GM12878 (cell line): Measurements from ENCODE around the gene CLNK. TPM values are rescaled to one million over a fixed set of nuclear protein-coding genes. Genes with fewer than 3 reads are reported as not detected.

Experiments
- ATAC-seq: fragments of 200-7000 bp; cut with Tn5 transposase; 3 replicates; pipeline ENCODE4 v1.9.1; 2020; ENCODE audit warnings: mild to moderate bottlenecking, moderate library complexity
- BruUV-seq: library from RNA; stranded (reverse); fragments of 400-500 nt; replicated peaks from 2 replicates; lab custom pipeline; 2021; lab: Mats Ljungman, UMichigan
- CTCF ChIA-PET: fragments of 300-600 bp; sonication (Branson Sonifier 250); formaldehyde crosslinking; extraction: SDS; loops from one replicate; lab custom pipeline; 2021; ENCODE audit warnings: inconsistent platforms; lab: Yijun Ruan, JAX
- POLR2A ChIA-PET: fragments of 350-600 bp; formaldehyde crosslinking; extraction: SDS; loops from one replicate; lab custom pipeline; 2021; ENCODE audit warnings: inconsistent platforms; lab: Charles Lee
- RAD21 ChIA-PET: fragments of 300-600 bp; sonication (Branson Sonifier 250); formaldehyde crosslinking; loops from one replicate; lab custom pipeline; 2023; ENCODE audit warnings: antibody characterized with exemption; ENCODE audit not compliant: unreplicated experiment; lab: Charles Lee
- SMC1A ChIA-PET: fragments of 300-600 bp; sonication (Branson Sonifier 250); formaldehyde crosslinking; loops from one replicate; lab custom pipeline; 2023; ENCODE audit not compliant: unreplicated experiment, uncharacterized antibody; lab: Charles Lee
- DNase-seq: peaks from one replicate; pipeline ENCODE4 v3.0.0-alpha.2; 2011; ENCODE audit warnings: low read depth, low spot score
- FAIRE-seq: peaks from 3 replicates; lab custom pipeline; 2011; peaks lifted over from hg19 to GRCh38; lab: Jason Lieb, UNC
- H2AFZ ChIP-seq: 2 replicates; pipeline ENCODE4 v1.6.0; 2011; ENCODE audit warnings: low read depth, low read length, control low read depth; ENCODE audit not compliant: control insufficient read depth
- H3K27ac ChIP-seq: 2 replicates; pipeline ENCODE4 v1.5.1; 2011; ENCODE audit warnings: control low read depth; ENCODE audit not compliant: control insufficient read depth, insufficient read depth
- H3K27me3 ChIP-seq, 2 experiments: replicated peaks in 1 of 2; 2 replicates each; pipeline versions ENCODE4 v1.6.0 to v1.6.1; 2011; ENCODE audit warnings: low read length in 1 of 2; ENCODE audit not compliant: control insufficient read depth in 2 of 2, insufficient read depth in 2 of 2
- H3K36me3 ChIP-seq, 2 experiments: 2 replicates each; pipeline ENCODE4 v1.5.1; 2011; ENCODE audit warnings: low read length in 1 of 2; ENCODE audit not compliant: control insufficient read depth in 2 of 2, insufficient read depth in 2 of 2
- H3K4me1 ChIP-seq: 2 replicates; pipeline ENCODE4 v1.6.1; 2011; ENCODE audit warnings: mild to moderate bottlenecking, low read length, moderate library complexity, mixed read lengths; ENCODE audit not compliant: control insufficient read depth, insufficient read depth
- H3K4me2 ChIP-seq: 2 replicates; pipeline ENCODE4 v1.6.0; 2011; ENCODE audit warnings: control low read depth; ENCODE audit not compliant: control insufficient read depth, insufficient read depth
- H3K4me3 ChIP-seq: fragments of 200-600 bp; sonication (generic); 2 replicates; pipeline ENCODE4 v1.5.1; 2016
- H3K79me2 ChIP-seq: 2 replicates; pipeline ENCODE4 v1.6.0; 2011; ENCODE audit warnings: low read length; ENCODE audit not compliant: control insufficient read depth, insufficient read depth
- H3K9ac ChIP-seq: 2 replicates; pipeline ENCODE4 v1.8.0; 2011; ENCODE audit warnings: low read length, control low read depth, mixed read lengths; ENCODE audit not compliant: control insufficient read depth, insufficient read depth
- H3K9me3 ChIP-seq: replicated peaks from 3 replicates; pipeline ENCODE4 v1.5.1; 2011; ENCODE audit warnings: mild to moderate bottlenecking, low read length; ENCODE audit not compliant: control insufficient read depth, insufficient read depth
- H4K20me1 ChIP-seq: 2 replicates; pipeline ENCODE4 v1.6.0; 2011; ENCODE audit not compliant: control insufficient read depth, insufficient read depth
- BACH1 ChIP-seq: fragments of 450-650 bp; IDR thresholded peaks from 2 replicates; pipeline ENCODE4 v1.6.1; 2017; ENCODE audit warnings: mild to moderate bottlenecking, borderline replicate concordance
- CHD1 ChIP-seq: IDR thresholded peaks from 2 replicates; pipeline ENCODE4 v1.6.1; 2012; ENCODE audit warnings: low read depth, low read length, improper control_type of control experiment
- CREB1 ChIP-seq: IDR thresholded peaks from 2 replicates; pipeline ENCODE4 v1.6.1; 2012; ENCODE audit warnings: low read depth, mild to moderate bottlenecking, inconsistent platforms
- HDAC2 ChIP-seq: fragments of 200-600 bp; sonication (generic); IDR thresholded peaks from 2 replicates; pipeline ENCODE4 v1.6.1; 2017
- IRF4 ChIP-seq: IDR thresholded peaks from 2 replicates; pipeline ENCODE4 v1.6.1; 2011; ENCODE audit warnings: low read depth, low read length
- PAX5 ChIP-seq: IDR thresholded peaks from 2 replicates; pipeline ENCODE4 v1.6.1; 2011; ENCODE audit warnings: low read depth, low read length, borderline replicate concordance
- RB1 ChIP-seq: fragments of 450-650 bp; formaldehyde crosslinking; IDR thresholded peaks from 2 replicates; pipeline ENCODE4 v1.6.1; 2017; ENCODE audit warnings: mild to moderate bottlenecking, borderline replicate concordance
- SUZ12 ChIP-seq: fragments of 200-600 bp; sonication (generic); IDR thresholded peaks from one replicate; pipeline ENCODE4 v1.6.1; 2018; ENCODE audit warnings: antibody characterized with exemption, mild to moderate bottlenecking; ENCODE audit not compliant: unreplicated experiment
- TAF1 ChIP-seq: IDR thresholded peaks from 2 replicates; pipeline ENCODE4 v1.6.1; 2011; ENCODE audit warnings: mild to moderate bottlenecking, low read depth, low read length, borderline replicate concordance
- WGBS: methylation state at CpG from one replicate; pipeline ENCODE4 v1.1.6; 2016; ENCODE audit warnings: low lambda C conversion rate; ENCODE audit not compliant: insufficient replicate concordance, insufficient coverage; ENCODE audit errors: missing lambda C conversion rate; 5-methylcytosine and 5-hydroxymethylcytosine counted together
- in situ Hi-C: fragments of 300-500 bp; cut with MboI; formaldehyde crosslinking; loops from 9 replicates; pipeline ENCODE4 v1.14.3; 2018; ENCODE audit warnings: mixed read lengths
- intact Hi-C: fragments of 100-400 bp; cut with micrococcal nuclease; formaldehyde crosslinking; loops from one replicate; pipeline ENCODE4 v1.14.2; 2022; ENCODE audit not compliant: unreplicated experiment
- polyA plus RNA-seq, 11 experiments: library from polyadenylated mRNA; depleted of rRNA in 4 of 11; unstranded in 6 of 11; stranded (reverse) in 5 of 11; fragments of >200 nt; fragmentation: Nextera tagmentation in 4 of 11; fragmentation: Illumina TruSeq in 1 of 11; extraction: Ambion mirVana in 4 of 11; extraction: Trizol in 1 of 11; gene quantifications; 1 replicate in 1 of 11; 2 replicates in 10 of 11; pipeline versions ENCODE4 v1.2.1 to v1.2.3, GENCODE V29; 2011 to 2016; ENCODE audit warnings: inconsistent platforms in 2 of 11, missing spikeins in 2 of 11, low read depth in 1 of 11
- total RNA-seq, 4 experiments: library from RNA; depleted of rRNA in 3 of 4; stranded (reverse); fragments of >200 nt in 3 of 4; fragmentation: Illumina TruSeq in 1 of 4; extraction: Trizol in 1 of 4; gene quantifications; 2 replicates each; pipeline versions ENCODE4 v1.2.1 to v1.2.3, GENCODE V29; 2013 to 2021
- TF ChIP-seq, protein P1 (sequence below): fragments of 450-650 bp; conservative IDR thresholded peaks from 2 replicates; pipeline ENCODE4 v1.6.1; 2017; ENCODE audit warnings: mild to moderate bottlenecking, moderate library complexity
- TF ChIP-seq, protein P2 (sequence below): fragments of 450-650 bp; IDR thresholded peaks from 2 replicates; pipeline ENCODE4 v1.6.1; 2018; ENCODE audit warnings: mild to moderate bottlenecking, low read depth, moderate library complexity; ENCODE audit not compliant: partially characterized antibody
- TF ChIP-seq, protein P3 (sequence below): fragments of 450-650 bp; IDR thresholded peaks from 2 replicates; pipeline ENCODE4 v1.6.1; 2017; ENCODE audit warnings: low read depth, mild to moderate bottlenecking, moderate library complexity
- TF ChIP-seq, protein P4 (sequence below): IDR thresholded peaks from 2 replicates; pipeline ENCODE4 v1.6.1; 2011; ENCODE audit warnings: mild to moderate bottlenecking, low read depth, low read length, moderate library complexity; ENCODE audit not compliant: insufficient replicate concordance
- TF ChIP-seq, protein P5 (sequence below): fragments of 450-650 bp; IDR thresholded peaks from 2 replicates; pipeline ENCODE4 v1.6.1; 2014; ENCODE audit warnings: mild to moderate bottlenecking

CLNK gene
- total and polyA plus RNA-seq, 10 of the 15 experiments (the other 5 are each of a cell fraction or from before 2014, with no cell fraction given), result 2.1 to 14.3 (median 2.7) TPM

DNA sequence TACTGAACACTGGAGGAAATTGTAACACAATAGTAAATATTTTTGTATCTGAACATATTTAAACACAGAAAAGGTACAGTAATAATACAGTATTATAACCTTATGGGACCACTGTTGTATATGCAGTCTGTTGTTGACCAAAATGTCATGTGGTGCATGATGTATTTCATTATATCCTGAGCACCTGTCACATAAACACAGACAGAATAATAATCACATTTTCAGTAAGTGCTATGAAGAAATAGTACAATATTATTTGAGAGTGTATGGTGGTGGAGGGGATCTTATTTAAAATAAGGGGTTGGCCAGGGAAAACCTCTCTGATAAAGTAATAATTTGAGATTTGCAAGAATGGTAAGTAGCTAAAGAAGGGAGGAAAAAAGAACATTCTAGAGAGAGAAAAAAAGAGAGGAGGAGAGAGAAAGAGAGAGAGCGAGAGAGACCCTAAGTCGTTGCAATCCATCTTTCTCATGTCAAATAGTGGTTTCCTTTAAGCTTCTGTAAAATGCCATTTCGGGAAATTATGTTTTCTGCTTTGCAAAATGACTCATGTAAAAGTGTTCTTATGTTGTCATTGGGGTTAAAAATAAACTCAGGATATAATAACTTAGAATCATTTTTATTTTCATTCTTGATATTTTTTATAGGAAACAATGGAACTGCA lies 19.3 kb upstream of the CLNK start:
- H4K20me1 ChIP-seq, result no peaks in the 10 kb centered on the region
- H3K4me3 ChIP-seq, result no peak overlapping the region
- DNase-seq (no peak), FAIRE-seq (peak; percentile 65), ATAC-seq (peak; percentile 69)
- H3K9me3 ChIP-seq, result no peaks in the 10 kb centered on the region; the same call in 2 of the 3 replicates
- WGBS, result 78% methylated on average over 3 of the region's 3 CpGs
- no peaks in the 10 kb centered on the region for H3K27me3 ChIP-seq
- ChIA-PET RAD21 (interaction anchor here (1.1 to 1.5 kb wide), 5 partner anchors 12 to 43 kb away, joined by 3 to 8 read pairs (median 3); no protein-coding TSS in a partner anchor), POLR2A (no interaction called here), SMC1A (interaction anchor here (0.7 to 3.2 kb wide), 13 partner anchors 11 to 185 kb away, joined by 3 to 25 read pairs (median 4); partner anchors contain the start of gene CLNK), CTCF (interaction anchor here (0.7 to 1.1 kb wide), 4 partner anchors 14 to 29 kb away, joined by 3 to 4 read pairs (median 3); no protein-coding TSS in a partner anchor)
- in situ Hi-C loops (no loop called here), intact Hi-C loops (loop anchor here (2.0 kb wide), 1 partner anchor 15 kb away; no protein-coding TSS in a partner anchor)
- no peak overlapping the region for H3K4me2 ChIP-seq
- H3K36me3 ChIP-seq, result no peaks in the 10 kb centered on the region
- no peaks in the 10 kb centered on the region for H3K79me2 ChIP-seq
- H3K9ac ChIP-seq, result no peak overlapping the region
- BruUV-seq, result no TSS peak
- H3K27ac ChIP-seq, result no peak overlapping the region
- no peak overlapping the region for H2AFZ ChIP-seq
- H3K4me1 ChIP-seq, result no peaks in the 10 kb centered on the region
- TF ChIP-seq CREB1 (peak; percentile 55; the same call in 1 of the 2 replicates), SUZ12 (no peak), BACH1 (no peak), RB1 (no peak), IRF4 (no peak), PAX5 (no peak), HDAC2 (no peak), TAF1 (no peak), CHD1 (no peak)
- TF ChIP-seq, protein P1, sequence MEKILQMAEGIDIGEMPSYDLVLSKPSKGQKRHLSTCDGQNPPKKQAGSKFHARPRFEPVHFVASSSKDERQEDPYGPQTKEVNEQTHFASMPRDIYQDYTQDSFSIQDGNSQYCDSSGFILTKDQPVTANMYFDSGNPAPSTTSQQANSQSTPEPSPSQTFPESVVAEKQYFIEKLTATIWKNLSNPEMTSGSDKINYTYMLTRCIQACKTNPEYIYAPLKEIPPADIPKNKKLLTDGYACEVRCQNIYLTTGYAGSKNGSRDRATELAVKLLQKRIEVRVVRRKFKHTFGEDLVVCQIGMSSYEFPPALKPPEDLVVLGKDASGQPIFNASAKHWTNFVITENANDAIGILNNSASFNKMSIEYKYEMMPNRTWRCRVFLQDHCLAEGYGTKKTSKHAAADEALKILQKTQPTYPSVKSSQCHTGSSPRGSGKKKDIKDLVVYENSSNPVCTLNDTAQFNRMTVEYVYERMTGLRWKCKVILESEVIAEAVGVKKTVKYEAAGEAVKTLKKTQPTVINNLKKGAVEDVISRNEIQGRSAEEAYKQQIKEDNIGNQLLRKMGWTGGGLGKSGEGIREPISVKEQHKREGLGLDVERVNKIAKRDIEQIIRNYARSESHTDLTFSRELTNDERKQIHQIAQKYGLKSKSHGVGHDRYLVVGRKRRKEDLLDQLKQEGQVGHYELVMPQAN, result no peak
- TF ChIP-seq, protein P2, sequence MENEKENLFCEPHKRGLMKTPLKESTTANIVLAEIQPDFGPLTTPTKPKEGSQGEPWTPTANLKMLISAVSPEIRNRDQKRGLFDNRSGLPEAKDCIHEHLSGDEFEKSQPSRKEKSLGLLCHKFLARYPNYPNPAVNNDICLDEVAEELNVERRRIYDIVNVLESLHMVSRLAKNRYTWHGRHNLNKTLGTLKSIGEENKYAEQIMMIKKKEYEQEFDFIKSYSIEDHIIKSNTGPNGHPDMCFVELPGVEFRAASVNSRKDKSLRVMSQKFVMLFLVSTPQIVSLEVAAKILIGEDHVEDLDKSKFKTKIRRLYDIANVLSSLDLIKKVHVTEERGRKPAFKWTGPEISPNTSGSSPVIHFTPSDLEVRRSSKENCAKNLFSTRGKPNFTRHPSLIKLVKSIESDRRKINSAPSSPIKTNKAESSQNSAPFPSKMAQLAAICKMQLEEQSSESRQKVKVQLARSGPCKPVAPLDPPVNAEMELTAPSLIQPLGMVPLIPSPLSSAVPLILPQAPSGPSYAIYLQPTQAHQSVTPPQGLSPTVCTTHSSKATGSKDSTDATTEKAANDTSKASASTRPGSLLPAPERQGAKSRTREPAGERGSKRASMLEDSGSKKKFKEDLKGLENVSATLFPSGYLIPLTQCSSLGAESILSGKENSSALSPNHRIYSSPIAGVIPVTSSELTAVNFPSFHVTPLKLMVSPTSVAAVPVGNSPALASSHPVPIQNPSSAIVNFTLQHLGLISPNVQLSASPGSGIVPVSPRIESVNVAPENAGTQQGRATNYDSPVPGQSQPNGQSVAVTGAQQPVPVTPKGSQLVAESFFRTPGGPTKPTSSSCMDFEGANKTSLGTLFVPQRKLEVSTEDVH, result no peak
- TF ChIP-seq, protein P3, sequence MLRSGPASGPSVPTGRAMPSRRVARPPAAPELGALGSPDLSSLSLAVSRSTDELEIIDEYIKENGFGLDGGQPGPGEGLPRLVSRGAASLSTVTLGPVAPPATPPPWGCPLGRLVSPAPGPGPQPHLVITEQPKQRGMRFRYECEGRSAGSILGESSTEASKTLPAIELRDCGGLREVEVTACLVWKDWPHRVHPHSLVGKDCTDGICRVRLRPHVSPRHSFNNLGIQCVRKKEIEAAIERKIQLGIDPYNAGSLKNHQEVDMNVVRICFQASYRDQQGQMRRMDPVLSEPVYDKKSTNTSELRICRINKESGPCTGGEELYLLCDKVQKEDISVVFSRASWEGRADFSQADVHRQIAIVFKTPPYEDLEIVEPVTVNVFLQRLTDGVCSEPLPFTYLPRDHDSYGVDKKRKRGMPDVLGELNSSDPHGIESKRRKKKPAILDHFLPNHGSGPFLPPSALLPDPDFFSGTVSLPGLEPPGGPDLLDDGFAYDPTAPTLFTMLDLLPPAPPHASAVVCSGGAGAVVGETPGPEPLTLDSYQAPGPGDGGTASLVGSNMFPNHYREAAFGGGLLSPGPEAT, result no peak
- TF ChIP-seq, protein P4, sequence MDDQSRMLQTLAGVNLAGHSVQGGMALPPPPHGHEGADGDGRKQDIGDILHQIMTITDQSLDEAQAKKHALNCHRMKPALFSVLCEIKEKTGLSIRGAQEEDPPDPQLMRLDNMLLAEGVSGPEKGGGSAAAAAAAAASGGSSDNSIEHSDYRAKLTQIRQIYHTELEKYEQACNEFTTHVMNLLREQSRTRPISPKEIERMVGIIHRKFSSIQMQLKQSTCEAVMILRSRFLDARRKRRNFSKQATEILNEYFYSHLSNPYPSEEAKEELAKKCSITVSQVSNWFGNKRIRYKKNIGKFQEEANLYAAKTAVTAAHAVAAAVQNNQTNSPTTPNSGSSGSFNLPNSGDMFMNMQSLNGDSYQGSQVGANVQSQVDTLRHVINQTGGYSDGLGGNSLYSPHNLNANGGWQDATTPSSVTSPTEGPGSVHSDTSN, result peak; percentile 77
- TF ChIP-seq, protein P5, sequence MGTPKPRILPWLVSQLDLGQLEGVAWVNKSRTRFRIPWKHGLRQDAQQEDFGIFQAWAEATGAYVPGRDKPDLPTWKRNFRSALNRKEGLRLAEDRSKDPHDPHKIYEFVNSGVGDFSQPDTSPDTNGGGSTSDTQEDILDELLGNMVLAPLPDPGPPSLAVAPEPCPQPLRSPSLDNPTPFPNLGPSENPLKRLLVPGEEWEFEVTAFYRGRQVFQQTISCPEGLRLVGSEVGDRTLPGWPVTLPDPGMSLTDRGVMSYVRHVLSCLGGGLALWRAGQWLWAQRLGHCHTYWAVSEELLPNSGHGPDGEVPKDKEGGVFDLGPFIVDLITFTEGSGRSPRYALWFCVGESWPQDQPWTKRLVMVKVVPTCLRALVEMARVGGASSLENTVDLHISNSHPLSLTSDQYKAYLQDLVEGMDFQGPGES, result no peak
